HG02970 (cell line): ENCODE data around the gene VWA3B.
"Not testable (repeated sequence)": the region's sequence is repeated elsewhere in the genome, so short reads cannot be mapped to it uniquely, and the experiment has no call there.

Experiments used
- ATAC-seq: cut with Tn5 transposase; IDR thresholded peaks from one replicate; pipeline ENCODE4 v1.9.1; 2021; ENCODE audit warnings: mild to moderate bottlenecking, moderate library complexity, moderate number of reproducible peaks; ENCODE audit not compliant: unreplicated experiment, low FRiP score

The VWA3B gene

DNA sequence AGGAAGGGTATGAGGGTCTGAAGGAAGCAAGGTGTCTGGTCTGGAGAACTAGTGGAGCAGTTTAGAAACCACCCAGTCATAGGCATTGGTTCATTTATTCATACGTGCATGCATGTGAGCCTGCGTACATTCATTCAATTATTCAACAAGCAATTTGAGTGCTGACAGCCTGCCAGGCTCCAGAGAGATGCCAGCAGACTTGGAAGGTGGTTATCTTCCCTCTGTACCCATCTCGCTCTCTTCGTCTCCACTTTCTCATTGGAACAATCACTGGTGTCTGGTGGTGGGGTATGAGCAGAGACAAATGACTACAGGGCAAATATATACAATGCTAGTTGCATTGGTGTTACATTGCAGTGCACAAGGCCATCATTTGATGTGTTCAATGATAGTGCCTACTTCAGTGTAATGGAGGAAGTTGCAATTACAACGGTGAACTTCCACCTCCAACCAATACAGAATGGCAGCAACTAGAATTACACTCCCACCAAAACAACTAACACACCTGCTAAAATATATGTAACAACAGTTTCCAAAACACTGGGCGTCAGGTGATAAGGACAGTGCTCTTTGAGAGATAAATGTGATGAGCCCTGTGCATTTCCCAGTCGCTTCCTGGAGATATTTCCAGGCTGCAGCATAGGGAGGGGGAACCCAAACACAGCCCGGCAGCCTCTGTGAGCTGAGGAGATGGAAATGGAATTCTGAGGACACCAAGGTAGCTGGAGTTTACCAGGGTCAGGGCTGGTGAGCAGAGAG, 226.7 kb downstream of the VWA3B start:
- no peak for ATAC-seq

- no peak for ATAC-seq
Measured at GRCh38 chr2:98314251-98314650, 227.3 kb downstream of the VWA3B start.

- no peak for ATAC-seq
Measured at GRCh38 chr2:98315957-98316356, 229.0 kb downstream of the VWA3B start.

DNA sequence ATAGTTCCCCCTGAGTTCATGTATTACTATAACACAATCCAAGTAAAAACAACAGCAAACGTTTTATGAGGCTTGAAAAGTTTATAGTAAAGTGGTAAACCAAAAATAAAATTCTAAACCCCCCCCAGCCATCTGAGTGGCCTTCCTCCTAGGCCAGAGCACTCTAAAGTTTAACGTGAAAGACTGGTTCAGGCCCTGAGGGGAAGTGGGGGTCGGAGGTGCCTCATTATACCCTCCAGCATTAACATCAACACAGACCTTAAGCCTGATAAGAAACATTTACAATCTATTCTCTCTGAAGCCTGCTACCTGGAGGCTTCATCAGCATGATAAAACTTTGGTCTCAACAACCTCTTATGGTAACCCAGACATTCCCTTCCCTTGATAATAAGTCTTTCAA, 230.2 kb downstream of the VWA3B start:
- ATAC-seq, result no peak

GRCh38 chr2:98320171-98320570, 233.2 kb downstream of the VWA3B start:
- ATAC-seq, result not testable (repeated sequence)

- ATAC-seq, result no peak
Measured at GRCh38 chr2:98324181-98324580, 237.2 kb downstream of the VWA3B start.

DNA sequence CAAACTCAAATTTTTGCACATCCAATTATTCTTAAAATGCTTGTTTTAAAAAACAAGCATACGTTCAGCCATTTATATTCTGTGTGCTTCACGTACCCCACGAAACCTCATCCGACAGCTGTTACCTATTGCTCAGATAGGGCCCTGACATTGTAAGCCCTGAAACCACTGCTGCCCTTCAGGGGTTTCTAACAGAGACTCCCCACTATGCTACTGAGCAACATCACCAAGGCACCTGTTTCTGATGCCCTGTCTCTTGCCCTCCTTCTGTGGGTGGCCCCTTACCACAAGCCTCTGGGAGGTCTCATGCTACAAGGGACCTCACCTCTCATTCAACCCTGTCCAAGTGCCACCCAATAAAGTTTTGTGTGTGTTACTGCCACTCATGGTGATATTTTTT, 240.8 kb downstream of the VWA3B start:
- ATAC-seq, result no peak

- ATAC-seq, result no peak
Measured at GRCh38 chr2:98329549-98329948, 242.6 kb downstream of the VWA3B start.

DNA sequence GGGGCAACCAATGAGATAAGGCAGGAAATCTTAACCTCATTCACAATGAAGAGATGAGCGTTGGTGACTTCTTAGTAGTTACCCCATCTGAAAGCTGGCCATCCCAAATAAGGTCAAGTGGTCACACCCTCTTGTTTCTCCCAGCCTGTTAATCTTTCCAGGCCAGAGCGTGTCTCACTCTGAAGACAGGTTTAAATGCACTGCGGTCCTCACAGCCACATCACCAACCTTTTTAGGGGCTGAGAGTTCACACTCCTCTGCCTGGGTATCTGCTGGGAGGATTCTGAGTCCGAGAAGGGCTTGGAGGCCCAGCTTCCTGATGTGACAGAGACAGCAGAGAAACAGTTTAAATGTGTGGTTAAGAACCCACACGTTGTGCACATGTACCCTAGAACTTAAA, 246.0 kb downstream of the VWA3B start:
- ATAC-seq, result no peak

DNA sequence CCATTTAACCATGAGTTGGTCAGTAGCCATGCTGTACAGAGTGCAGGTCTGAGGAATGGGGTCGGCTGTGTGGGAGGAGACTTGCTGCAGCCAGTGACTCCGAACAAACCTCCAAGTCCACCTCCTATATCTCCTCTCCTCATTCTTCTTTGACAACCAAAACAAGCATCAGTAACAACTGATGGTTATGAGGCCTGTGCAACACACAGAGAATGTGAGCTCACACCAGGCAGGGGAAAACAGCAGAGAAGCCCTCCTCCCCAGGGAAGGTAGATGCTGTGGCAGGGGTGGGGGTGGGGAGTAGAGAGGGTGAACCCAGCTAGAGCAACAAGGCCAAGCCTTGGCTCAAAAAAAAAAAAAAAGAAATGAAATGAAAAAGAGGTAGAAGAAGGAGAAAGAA, 247.0 kb downstream of the VWA3B start:
- ATAC-seq, result no peak

DNA sequence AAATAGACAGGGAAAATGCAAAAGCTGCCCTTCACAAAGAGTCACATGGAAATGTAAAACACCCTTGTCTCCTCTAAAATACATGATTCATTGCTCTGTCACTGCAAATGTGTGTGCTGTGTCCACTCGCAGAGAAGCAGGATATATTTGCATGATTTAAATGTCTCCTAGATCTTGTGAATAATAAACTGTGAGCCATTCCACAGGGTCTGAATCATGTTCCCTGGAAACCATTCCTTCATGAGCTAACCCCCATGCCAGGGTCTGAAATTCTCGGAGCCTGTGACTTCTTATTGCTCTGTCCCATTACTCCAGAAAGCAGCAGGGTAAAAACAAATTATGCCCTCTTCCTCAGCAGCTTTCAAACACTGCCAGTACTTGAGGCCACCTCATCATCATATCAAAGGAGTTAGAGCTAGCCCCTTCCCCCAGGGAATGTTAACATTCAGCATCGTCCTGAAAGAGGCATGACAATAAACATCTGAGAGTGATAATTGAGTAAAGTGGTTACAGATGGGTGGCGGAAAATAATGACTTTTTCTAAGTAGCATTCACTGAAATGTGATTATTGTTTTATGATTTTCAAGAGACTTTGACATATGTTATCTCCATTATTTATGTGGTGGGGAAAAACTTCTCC, 247.6 kb downstream of the VWA3B start:
- no peak for ATAC-seq

DNA sequence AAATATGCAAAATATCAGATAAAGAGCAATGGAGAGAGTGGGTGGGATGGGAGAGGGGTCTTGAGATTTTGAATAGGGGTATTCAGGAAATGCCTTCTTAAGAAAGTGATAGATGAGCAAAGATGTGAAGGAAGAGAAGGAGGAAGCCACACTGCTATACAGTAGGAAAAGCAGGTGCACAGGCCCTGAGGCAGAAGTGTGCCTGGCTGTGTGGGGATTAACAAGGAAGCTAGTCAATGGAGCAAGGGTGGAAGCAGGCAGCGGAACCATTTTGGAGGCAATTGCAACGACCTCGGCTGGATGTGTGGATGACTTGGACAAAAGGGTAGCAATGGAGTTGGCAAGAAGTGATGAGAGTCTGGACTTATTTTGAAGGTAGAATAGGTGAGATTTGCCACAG, 248.3 kb downstream of the VWA3B start:
- ATAC-seq, result no peak

- no peak for ATAC-seq
Measured at GRCh38 chr2:98341241-98341640, 254.3 kb downstream of the VWA3B start.

- ATAC-seq, result no peak
Measured at GRCh38 chr2:98343285-98343684, 256.3 kb downstream of the VWA3B start.

DNA sequence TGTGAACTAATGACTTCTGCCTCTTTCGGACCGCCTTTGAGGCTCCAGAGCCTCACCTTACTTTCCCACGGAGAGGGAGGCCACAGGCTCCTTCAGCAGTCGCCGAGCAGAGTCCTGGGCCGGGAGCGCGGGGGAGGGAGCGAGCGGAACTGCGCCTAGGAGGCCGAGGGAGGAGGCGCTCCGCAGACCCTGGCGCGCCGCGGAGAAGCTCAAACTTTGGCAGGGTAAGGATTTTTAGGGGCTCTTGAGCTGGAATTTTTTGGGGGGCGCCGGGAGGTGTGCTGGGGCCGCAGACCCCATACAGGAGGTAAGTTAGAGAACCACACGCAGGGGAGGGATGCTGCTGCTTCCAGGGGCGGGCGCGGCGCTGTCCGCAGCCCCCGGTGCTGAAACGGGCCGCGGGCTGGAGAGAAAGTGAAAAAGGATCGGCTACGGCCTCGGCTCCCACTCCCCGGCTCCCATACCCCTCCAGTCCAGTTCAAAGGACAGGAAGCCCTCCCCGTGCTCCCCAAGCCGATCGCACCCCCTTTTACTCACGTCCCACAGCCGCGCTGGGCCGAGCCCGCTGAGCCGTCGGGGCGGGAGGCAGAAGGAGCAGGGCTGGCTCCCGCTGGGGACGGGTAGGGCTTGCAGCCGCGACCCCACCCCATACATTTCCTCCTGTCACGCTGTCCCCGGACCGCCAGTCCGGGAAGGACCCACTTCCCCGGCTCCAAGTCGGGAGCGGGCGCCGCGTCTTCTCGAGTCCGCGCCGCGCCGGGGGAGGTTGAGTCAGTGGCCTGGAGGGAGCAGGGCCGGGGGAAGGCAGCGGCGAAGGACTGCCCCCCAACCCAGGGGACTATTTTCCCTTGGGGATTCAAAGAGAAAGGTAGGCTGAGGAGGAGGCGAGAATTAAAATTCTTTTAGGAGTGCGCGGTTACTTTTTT, 259.6 kb downstream of the VWA3B start, which contains the start of gene CNGA3:
Gene CNGA3 (plus strand): TSS at position 146 of the 926 bp plus-strand sequence. CDS start 23,520 bp downstream, outside the sequence.
- ATAC-seq, result no peak

GRCh38 chr2:98347298-98348065, 260.5 kb downstream of the VWA3B start:
- no peak for ATAC-seq

- ATAC-seq, result no peak
Measured at GRCh38 chr2:98348066-98348561, 261.1 kb downstream of the VWA3B start.

DNA sequence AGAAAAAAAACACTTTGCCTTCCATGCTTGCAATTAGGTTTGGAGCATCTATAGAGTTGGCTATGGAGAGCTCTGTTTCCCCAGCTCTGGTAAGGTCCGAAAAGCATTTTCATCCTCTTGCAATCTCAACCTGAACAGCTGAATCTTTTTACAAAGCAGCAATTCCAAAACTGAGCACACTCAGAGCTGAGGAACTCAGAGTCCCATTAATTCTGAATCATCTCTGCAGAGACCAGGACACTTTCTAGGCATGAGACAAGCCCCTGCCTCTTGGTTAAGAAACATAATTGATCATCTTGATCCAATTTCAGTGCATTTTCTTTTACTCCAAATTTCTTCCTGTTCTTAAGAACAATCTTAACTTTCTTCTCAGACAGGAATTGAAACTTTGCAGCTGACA, 263.4 kb downstream of the VWA3B start:
- no peak for ATAC-seq

DNA sequence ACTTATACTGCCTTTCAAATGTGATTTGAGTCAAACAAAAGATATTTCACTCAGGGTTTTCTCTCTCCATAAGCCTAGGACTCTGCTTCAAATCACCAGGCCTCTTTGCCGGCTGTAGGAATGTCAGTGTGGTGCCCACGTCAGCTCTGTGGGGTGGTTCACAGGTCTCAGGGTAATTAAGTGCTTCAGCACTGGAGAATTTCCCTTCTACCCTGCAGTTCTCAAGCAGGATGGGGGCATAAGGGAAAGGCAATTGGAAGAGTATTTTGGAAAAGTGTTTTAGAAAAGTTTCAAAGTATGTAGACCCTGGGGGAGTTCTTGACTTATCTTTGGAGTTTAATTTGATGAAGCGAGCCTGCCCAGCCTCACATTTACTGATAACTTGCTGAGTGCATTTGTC, 268.9 kb downstream of the VWA3B start:
- no peak for ATAC-seq

- ATAC-seq, result no peak
Measured at GRCh38 chr2:98356729-98357128, 269.8 kb downstream of the VWA3B start.
